Endothelial cell (in vitro differentiated cells): ENCODE measurements around the gene COG6. TPM values are rescaled to one million over a fixed set of nuclear protein-coding genes. Genes with fewer than 3 reads are reported as not detected.

Source experiments
- DNase-seq: peaks from one replicate; pipeline ENCODE4 v3.0.0; 2021; ENCODE audit warnings: low spot score
- H3K27ac Mint-ChIP-seq: one replicate; pipeline ENCODE4 v1.8.0; 2021; ENCODE audit warnings: mixed read lengths, inconsistent platforms; ENCODE audit not compliant: unreplicated experiment
- H3K27me3 Mint-ChIP-seq: one replicate; pipeline ENCODE4 v1.8.0; 2021; ENCODE audit warnings: mild to moderate bottlenecking, moderate library complexity, mixed read lengths, inconsistent platforms; ENCODE audit not compliant: unreplicated experiment
- H3K36me3 Mint-ChIP-seq: one replicate; pipeline ENCODE4 v1.8.0; 2021; ENCODE audit warnings: mild to moderate bottlenecking, low read depth, mixed read lengths, inconsistent platforms; ENCODE audit not compliant: unreplicated experiment
- H3K4me1 Mint-ChIP-seq: one replicate; pipeline ENCODE4 v1.8.0; 2021; ENCODE audit warnings: mild to moderate bottlenecking, mixed read lengths, inconsistent platforms; ENCODE audit not compliant: unreplicated experiment
- H3K4me3 Mint-ChIP-seq: one replicate; pipeline ENCODE4 v1.8.0; 2021; ENCODE audit warnings: mild to moderate bottlenecking, mixed read lengths, inconsistent platforms; ENCODE audit not compliant: unreplicated experiment
- H3K9me3 Mint-ChIP-seq: one replicate; pipeline ENCODE4 v1.8.0; 2021; ENCODE audit warnings: mixed read lengths, inconsistent platforms; ENCODE audit not compliant: unreplicated experiment
- CTCF ChIP-seq: fragments of 200-600 bp; sonication (generic); IDR thresholded peaks from one replicate; pipeline ENCODE4 v1.5.0; 2021; ENCODE audit warnings: antibody characterized with exemption; ENCODE audit not compliant: unreplicated experiment
- total RNA-seq: library from RNA; stranded (reverse); fragmentation: NEBNext Ultra II Directional; extraction: Animal tissue kit (Norgen Biotek cat#: 25700); gene quantifications from one replicate; pipeline ENCODE4 v1.2.1, GENCODE V29; 2021; ENCODE audit not compliant: unreplicated experiment

Gene COG6
- total RNA-seq, 1 donor from 2014 or later = 34.1 TPM

GRCh38 chr13:39635564-39635963, 19.9 kb upstream of the COG6 start:
- H3K36me3 Mint-ChIP-seq = no peaks in the 10 kb centered on the region
- H3K4me1 Mint-ChIP-seq = peaks cover 16% of the 10 kb centered on the region
- no peak for TF ChIP-seq CTCF
- H3K27me3 Mint-ChIP-seq = peaks cover 3% of the 10 kb centered on the region
- no peak for DNase-seq
- H3K4me3 Mint-ChIP-seq = no peak overlapping the region
- H3K9me3 Mint-ChIP-seq = no peaks in the 10 kb centered on the region
- no peak overlapping the region for H3K27ac Mint-ChIP-seq

- Mint-ChIP-seq H3K27ac (no peak overlapping the region), H3K9me3 (no peaks in the 10 kb centered on the region), H3K36me3 (no peaks in the 10 kb centered on the region), H3K4me1 (peaks cover 21% of the 10 kb centered on the region), H3K4me3 (no peak overlapping the region), H3K27me3 (peaks cover 3% of the 10 kb centered on the region)
- no peak for DNase-seq
- TF ChIP-seq CTCF = no peak
These were observed 17.6 kb upstream of the COG6 start for GRCh38 chr13:39637890-39638289.

GRCh38 chr13:39641645-39642044, 13.8 kb upstream of the COG6 start:
- no peaks in the 10 kb centered on the region for H3K9me3 Mint-ChIP-seq
- H3K27me3 Mint-ChIP-seq = peaks cover 2% of the 10 kb centered on the region
- H3K4me3 Mint-ChIP-seq = no peak overlapping the region
- H3K4me1 Mint-ChIP-seq = peaks cover 16% of the 10 kb centered on the region
- DNase-seq = no peak
- no peaks in the 10 kb centered on the region for H3K36me3 Mint-ChIP-seq
- TF ChIP-seq CTCF = no peak
- no peak overlapping the region for H3K27ac Mint-ChIP-seq

- TF ChIP-seq CTCF = no peak
- H3K4me3 Mint-ChIP-seq = no peak overlapping the region
- no peak overlapping the region for H3K27ac Mint-ChIP-seq
- H3K27me3 Mint-ChIP-seq = peaks cover 1% of the 10 kb centered on the region
- DNase-seq = no peak
- no peaks in the 10 kb centered on the region for H3K36me3 Mint-ChIP-seq
- H3K4me1 Mint-ChIP-seq = no peaks in the 10 kb centered on the region
- H3K9me3 Mint-ChIP-seq = no peaks in the 10 kb centered on the region
These were observed 9.3 kb upstream of the COG6 start for GRCh38 chr13:39646122-39646521.

GRCh38 chr13:39655041-39655568, 357 bp upstream of the COG6 start:
- Mint-ChIP-seq H3K27ac (no peak overlapping the region), H3K9me3 (no peaks in the 10 kb centered on the region), H3K4me3 (peak overlapping the region; percentile 100)

More at GRCh38 chr13:39655041-39655568, 357 bp upstream of the COG6 start:
- TF ChIP-seq CTCF = no peak
- DNase-seq = no peak
- Mint-ChIP-seq H3K4me1 (peaks cover 8% of the 10 kb centered on the region), H3K36me3 (no peaks in the 10 kb centered on the region), H3K27me3 (peaks cover 2% of the 10 kb centered on the region)
